Cardiac muscle cell (in vitro differentiated cells and primary cell): ENCODE results near the gene GMCL2. TPM values are rescaled to one million over a fixed set of nuclear protein-coding genes. Genes with fewer than 3 reads are reported as not detected.

Experiments used
- DNase-seq, 2 donors: peaks; one replicate each; pipeline versions ENCODE4 v3.0.0 to v3.0.0-alpha.2; 2010 to 2017; ENCODE audit warnings: low read depth in 1 of 2, low spot score in 1 of 2
- H3K27ac ChIP-seq: fragments of 200-600 bp; sonication (generic); 2 replicates; pipeline ENCODE4 v1.5.1; 2016
- H3K27me3 ChIP-seq: fragments of 200-600 bp; sonication (generic); 2 replicates; pipeline ENCODE4 v1.6.0; 2016; ENCODE audit warnings: control low read depth
- H3K36me3 ChIP-seq: fragments of 200-600 bp; sonication (generic); 2 replicates; pipeline ENCODE4 v1.5.1; 2016; ENCODE audit warnings: control low read depth
- H3K4me1 ChIP-seq: fragments of 200-600 bp; sonication (generic); 2 replicates; pipeline ENCODE4 v1.8.1; 2017; ENCODE audit warnings: low read depth, mild to moderate bottlenecking, mixed run types
- H3K4me3 ChIP-seq: fragments of 200-600 bp; sonication (generic); 2 replicates; pipeline ENCODE4 v1.5.1; 2016; ENCODE audit warnings: mild to moderate bottlenecking
- H3K9me3 ChIP-seq: fragments of 200-600 bp; sonication (generic); 2 replicates; pipeline ENCODE4 v1.5.1; 2017; ENCODE audit warnings: low read depth, mild to moderate bottlenecking, control low read depth
- CTCF ChIP-seq: IDR thresholded peaks from 2 replicates; pipeline ENCODE4 v1.5.1; 2012; ENCODE audit warnings: low read depth, mild to moderate bottlenecking, low read length
- polyA plus RNA-seq: library from polyadenylated mRNA; unstranded; fragments of >200 nt; fragmentation: Nextera tagmentation; extraction: Ambion mirVana; gene quantifications from 2 replicates; pipeline ENCODE4 v1.2.1, GENCODE V29; 2016
- total RNA-seq: library from RNA; depleted of rRNA; stranded (reverse); fragments of >200 nt; gene quantifications from 2 replicates; pipeline ENCODE4 v1.2.3, GENCODE V29; 2016

Gene GMCL2
- total and polyA plus RNA-seq, 2 experiments from 2014 or later: not detected

GRCh38 chr5:178160176-178160575 lies 27.0 kb downstream of the GMCL2 start:
- H3K9me3 ChIP-seq: no peaks in the 10 kb centered on the region
- H3K27ac ChIP-seq: no peak overlapping the region
- H3K4me1 ChIP-seq: no peaks in the 10 kb centered on the region
- H3K27me3 ChIP-seq: peaks cover 17% of the 10 kb centered on the region
- no peak overlapping the region for H3K4me3 ChIP-seq
- no peaks in the 10 kb centered on the region for H3K36me3 ChIP-seq
- no peak for DNase-seq
- no peak for TF ChIP-seq CTCF

GRCh38 chr5:178155065-178155464 lies 32.1 kb downstream of the GMCL2 start:
- H3K4me1 ChIP-seq: no peaks in the 10 kb centered on the region
- TF ChIP-seq CTCF: no peak
- no peak overlapping the region for H3K27ac ChIP-seq
- DNase-seq: no peak
- no peaks in the 10 kb centered on the region for H3K27me3 ChIP-seq
- H3K36me3 ChIP-seq: peaks cover 5% of the 10 kb centered on the region
- no peaks in the 10 kb centered on the region for H3K9me3 ChIP-seq
- no peak overlapping the region for H3K4me3 ChIP-seq

DNA sequence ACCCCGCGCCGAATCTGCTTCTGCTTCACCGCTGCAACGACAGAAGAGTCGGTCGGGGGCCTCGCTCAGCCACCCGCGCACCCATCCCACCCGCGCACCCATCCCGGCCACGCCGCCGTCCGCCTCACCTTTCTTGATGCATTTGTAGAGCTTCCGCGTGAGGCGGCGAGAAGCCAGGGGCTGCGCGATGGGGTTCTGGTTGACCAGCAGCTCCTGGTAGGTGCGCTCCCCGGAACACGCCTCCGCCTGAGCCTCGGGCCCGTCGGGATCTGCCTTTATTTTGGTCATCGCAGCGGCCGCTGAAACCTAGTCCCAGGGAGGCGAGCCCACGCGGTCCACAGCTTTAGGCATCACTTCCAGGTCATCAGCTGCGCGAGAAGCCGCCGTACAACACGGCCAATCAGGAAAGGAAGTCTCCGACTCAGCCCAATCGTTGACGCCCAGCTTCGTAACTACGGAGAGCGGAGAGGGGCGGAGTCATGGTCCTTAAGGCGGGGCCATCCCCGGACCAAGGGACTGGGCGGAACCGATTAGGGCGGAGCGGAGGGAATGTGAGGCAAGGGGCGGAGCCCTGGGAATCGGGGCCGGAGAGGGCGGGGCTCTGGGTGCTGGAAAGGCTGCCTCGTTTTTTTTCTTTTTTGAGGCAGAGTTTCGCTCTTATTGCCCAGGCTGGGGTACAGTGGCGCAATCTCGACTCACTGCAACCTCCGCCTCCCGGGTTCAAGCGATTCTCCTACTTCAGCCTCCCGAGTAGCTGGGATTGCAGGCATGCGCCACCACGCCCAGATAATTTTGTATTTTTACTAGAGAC lies 33.4 kb downstream of the GMCL2 start, which contains the start of gene NHP2:
Gene NHP2, minus strand, starts transcription at position 356 of the 811 bp plus-strand sequence. Its CDS starts 68 bp downstream, at position 288.
- Histone ChIP-seq H3K4me1 (no peaks in the 10 kb centered on the region), H3K9me3 (no peaks in the 10 kb centered on the region), H3K4me3 (peak within 1 kb of the TSS; percentile 50), H3K27me3 (no peaks in the 10 kb centered on the region), H3K27ac (peak within 1 kb of the TSS; percentile 31), H3K36me3 (peaks cover 15% of the 10 kb centered on the region)
- TF ChIP-seq CTCF: no peak
- peak; percentile 99 for DNase-seq

DNA sequence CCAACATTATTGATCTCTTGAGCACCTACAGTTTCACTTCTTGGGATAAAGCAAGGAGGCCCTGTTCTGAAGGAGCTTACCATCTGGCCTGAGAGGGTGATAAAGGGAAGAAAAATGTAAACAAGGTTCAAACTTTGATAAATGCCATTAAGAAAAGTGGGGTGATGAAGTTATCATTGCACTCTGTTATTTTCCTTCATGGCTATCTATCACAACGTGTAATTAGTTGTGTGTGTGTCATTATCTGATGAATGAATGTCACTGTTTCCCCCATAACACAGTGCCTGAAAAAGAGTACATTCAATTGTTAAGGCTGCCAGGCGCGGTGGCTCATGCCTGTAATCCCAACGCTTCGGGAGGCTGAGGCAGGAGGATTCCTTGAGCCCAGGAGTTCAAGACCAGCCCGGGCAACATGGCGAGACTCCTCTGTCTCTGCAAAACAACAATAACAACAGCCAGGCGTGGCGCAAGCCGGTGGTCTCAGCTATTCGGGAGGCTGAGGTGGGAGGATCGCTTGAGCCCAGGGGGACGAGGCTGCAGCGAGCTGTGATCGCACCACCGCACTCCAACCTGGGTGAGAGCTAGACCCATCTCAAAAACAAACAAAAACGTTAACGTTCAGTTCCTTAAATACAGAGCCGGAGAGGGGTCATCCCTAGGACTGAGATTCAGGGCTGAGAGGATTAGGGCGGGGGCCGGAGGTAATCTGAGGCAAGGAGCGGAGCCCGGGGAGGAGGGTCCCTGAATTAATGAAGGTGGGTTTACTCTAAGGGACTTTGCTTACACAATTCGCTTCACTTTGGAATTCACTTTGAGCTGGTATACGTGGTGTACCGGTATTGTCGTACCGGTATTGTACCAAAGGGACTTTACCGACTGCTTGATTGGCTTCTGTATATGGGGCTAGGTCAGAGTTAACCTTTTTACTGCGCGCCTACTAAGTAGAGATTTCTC lies 34.4 kb downstream of the GMCL2 start:
- peak overlapping the region; percentile 50 for H3K4me3 ChIP-seq
- H3K27ac ChIP-seq: peak overlapping the region; percentile 31
- no peak for DNase-seq

More for the DNA sequence above, 34.4 kb downstream of the GMCL2 start:
- H3K4me1 ChIP-seq: no peaks in the 10 kb centered on the region
- H3K9me3 ChIP-seq: no peaks in the 10 kb centered on the region
- H3K36me3 ChIP-seq: peaks cover 21% of the 10 kb centered on the region
- no peak for TF ChIP-seq CTCF
- no peaks in the 10 kb centered on the region for H3K27me3 ChIP-seq
